Body of pancreas (tissue), 4 donors: ENCODE results near the gene USF2.

ENCODE experiments used
- CTCF ChIP-seq, 7 experiments: fragments of 450-650 bp in 4 of 7; fragments of 200-600 bp in 3 of 7; sonication (generic) in 3 of 7; IDR thresholded peaks; one replicate each; pipeline ENCODE4 v1.5.1; 2016 to 2019; ENCODE audit warnings: antibody characterized with exemption in 7 of 7
- POLR2A ChIP-seq, 3 donors: fragments of 450-650 bp; IDR thresholded peaks; one replicate each; pipeline ENCODE4 v1.6.1; 2016; ENCODE audit warnings: antibody characterized with exemption in 3 of 3, mild to moderate bottlenecking in 2 of 3

GRCh38 chr19:35290381-35291127 lies 21.8 kb downstream of the USF2 start:
- TF ChIP-seq CTCF (IDR thresholded peaks at IDR 0.05) (no peak), POLR2A (IDR thresholded peaks at IDR 0.05) (no peak)
